Activated naive CD4-positive, alpha-beta T cell treated with anti-CD3 and anti-CD28 coated beads, Interleukin-2, amount 50 U/mL, for 24 hours (primary cell): ENCODE measurements around the gene KRT32.

ENCODE experiments used
- H3K27ac Mint-ChIP-seq: one replicate; pipeline ENCODE4 v1.8.0; 2021; ENCODE audit warnings: mild to moderate bottlenecking, mixed read lengths
- H3K27me3 Mint-ChIP-seq: one replicate; pipeline ENCODE4 v1.8.0; 2021; ENCODE audit warnings: mixed read lengths
- H3K36me3 Mint-ChIP-seq: one replicate; pipeline ENCODE4 v1.8.0; 2021; ENCODE audit warnings: mixed read lengths
- H3K4me1 Mint-ChIP-seq: one replicate; pipeline ENCODE4 v1.8.0; 2021; ENCODE audit warnings: mixed read lengths
- H3K4me3 Mint-ChIP-seq: one replicate; pipeline ENCODE4 v1.8.0; 2021; ENCODE audit warnings: mild to moderate bottlenecking, mixed read lengths
- H3K9me3 Mint-ChIP-seq: one replicate; pipeline ENCODE4 v1.8.0; 2021; ENCODE audit warnings: mixed read lengths

Gene KRT32

DNA sequence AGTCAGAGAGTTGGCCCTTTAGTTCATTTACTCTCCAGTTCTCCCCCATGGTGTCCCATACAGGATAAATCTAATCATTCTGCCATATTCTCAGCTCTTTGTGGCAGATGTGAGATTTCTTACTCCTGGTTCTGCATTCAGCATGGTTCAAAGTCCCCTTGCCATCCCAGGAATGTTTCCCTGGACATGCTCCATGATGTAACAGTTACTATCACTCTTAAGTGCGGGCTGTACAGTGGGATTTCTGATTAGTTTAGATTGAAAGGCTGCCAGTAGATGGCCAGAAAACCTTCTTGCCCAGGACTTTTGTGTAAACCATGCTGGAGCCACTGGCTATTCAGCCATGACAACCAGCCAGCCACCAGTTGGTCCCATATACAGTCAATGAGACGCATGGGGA lies 53.2 kb downstream of the KRT32 start:
- peaks cover 15% of the 10 kb centered on the region for H3K4me1 Mint-ChIP-seq
- H3K27ac Mint-ChIP-seq: no peak overlapping the region
- H3K27me3 Mint-ChIP-seq: no peaks in the 10 kb centered on the region
- H3K9me3 Mint-ChIP-seq: no peaks in the 10 kb centered on the region
- no peaks in the 10 kb centered on the region for H3K36me3 Mint-ChIP-seq
- H3K4me3 Mint-ChIP-seq: no peak overlapping the region

- no peak overlapping the region for H3K27ac Mint-ChIP-seq
- H3K36me3 Mint-ChIP-seq: no peaks in the 10 kb centered on the region
- no peak overlapping the region for H3K4me3 Mint-ChIP-seq
- H3K27me3 Mint-ChIP-seq: no peaks in the 10 kb centered on the region
- no peaks in the 10 kb centered on the region for H3K9me3 Mint-ChIP-seq
- peaks cover 20% of the 10 kb centered on the region for H3K4me1 Mint-ChIP-seq
These were observed 53.7 kb downstream of the KRT32 start for GRCh38 chr17:41413353-41413957.

DNA sequence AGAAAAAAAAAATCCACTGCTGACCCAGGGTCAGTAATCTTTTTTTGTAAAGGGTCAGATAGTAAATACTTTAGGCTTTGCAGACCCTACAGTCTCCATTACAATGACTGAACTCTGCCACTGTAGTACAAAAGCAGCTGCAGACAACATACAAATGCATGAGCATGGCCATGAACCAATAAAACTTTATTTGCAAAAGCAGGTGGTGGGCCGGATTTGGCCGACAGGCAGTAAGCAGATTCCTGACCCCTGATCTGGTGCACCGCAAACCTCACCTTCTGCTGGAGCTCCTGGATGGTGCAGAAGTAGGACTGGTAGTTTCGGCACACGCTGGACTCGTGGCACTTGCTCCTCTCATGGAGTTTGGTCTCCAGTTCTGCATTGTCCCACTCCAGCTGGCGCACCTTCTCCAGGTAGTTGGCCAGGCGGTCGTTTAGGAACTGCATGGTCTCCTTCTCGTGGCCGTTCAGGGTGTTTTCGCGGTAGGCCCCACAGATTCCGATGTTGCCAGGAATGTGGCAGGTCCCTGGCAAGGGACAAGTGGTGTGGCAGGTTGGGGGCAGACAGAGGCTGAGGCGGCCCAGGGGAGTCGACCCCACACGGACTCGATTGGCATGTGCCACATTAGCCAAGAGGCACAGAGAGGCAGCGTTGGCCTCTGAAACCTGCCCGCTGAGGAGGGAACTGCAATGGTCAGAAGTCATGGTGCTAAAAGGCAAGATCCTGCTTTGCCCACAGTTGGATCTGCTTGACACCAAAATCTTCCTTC lies 55.9 kb downstream of the KRT32 start:
- Mint-ChIP-seq H3K27ac (no peak overlapping the region), H3K4me1 (peaks cover 20% of the 10 kb centered on the region)

More for the DNA sequence above, 55.9 kb downstream of the KRT32 start:
- no peaks in the 10 kb centered on the region for H3K27me3 Mint-ChIP-seq
- H3K9me3 Mint-ChIP-seq: no peaks in the 10 kb centered on the region
- no peaks in the 10 kb centered on the region for H3K36me3 Mint-ChIP-seq
- no peak overlapping the region for H3K4me3 Mint-ChIP-seq
